Femur (tissue), 1 donor: ENCODE data around the gene ATP1A4.
A peak's percentile ranks its signal among the peaks of the same experiment; 100 is the strongest.

Source experiments
- DNase-seq: peaks from one replicate; pipeline ENCODE4 v3.0.0-alpha.2; 2017

ATP1A4 gene

DNA sequence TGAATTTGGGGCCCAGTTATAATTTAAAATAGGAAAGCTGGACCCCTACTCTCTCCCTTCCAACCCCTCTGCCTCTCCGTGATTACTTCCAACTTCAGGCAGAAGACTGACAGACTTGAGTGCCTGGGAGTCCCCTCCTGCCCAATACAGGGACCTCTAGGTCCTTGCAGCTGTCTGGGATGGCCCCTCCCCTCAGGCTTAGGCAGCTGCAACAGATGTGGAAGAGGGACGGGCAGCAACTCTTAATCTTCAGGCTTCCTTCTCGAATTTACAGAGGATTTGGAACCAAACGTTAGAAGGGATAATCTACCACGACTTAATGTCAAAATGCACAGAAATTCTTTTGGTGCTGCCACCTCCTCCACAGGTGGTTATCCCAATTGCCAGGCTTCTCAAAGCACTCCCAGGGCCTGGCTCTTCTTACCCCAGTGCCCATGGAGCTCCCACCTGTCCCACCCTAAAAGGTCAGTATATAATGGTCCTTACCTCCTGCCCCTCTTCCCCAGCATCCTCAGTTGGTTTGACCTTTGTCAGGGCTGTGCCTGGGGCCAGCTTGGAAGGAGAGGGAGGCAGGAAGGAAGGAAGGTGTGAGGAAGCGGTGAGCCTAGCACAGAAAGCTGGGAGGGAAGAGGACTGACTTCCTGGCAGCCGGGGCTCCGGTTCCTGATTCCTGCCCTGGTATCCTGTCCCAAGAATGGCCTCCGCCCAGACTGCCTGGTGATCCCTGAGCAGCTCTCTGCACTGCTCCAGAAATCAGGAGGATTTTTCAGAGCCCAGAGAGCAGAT is 56.6 kb downstream of the ATP1A4 start:
- peak; percentile 55 for DNase-seq

- DNase-seq = no peak
Measured at GRCh38 chr1:160208557-160209320, 57.3 kb downstream of the ATP1A4 start.

- DNase-seq = no peak
Measured at GRCh38 chr1:160209321-160210046, 58.1 kb downstream of the ATP1A4 start.

DNA sequence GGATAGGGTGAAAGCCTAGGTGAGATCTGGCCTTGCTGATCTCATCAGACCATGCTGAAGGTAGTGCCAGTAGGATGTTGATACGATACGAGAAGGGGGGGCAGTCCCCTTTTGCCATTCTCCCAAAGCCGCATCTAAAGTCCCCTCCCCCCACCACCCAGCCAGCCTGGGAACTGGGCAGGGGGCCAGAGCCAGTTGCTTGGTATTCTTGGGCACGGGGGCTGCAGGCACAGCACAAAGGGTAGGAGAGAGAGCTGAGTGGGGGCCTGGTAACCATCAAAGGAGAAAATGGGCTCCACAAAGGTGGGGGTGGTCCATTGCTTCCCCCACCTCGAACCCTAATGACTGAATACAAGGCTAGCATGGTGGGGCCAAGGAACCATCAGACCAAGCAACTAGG is 59.2 kb downstream of the ATP1A4 start:
- DNase-seq = no peak

GRCh38 chr1:160211046-160211790 is 59.8 kb downstream of the ATP1A4 start:
- DNase-seq = no peak

DNA sequence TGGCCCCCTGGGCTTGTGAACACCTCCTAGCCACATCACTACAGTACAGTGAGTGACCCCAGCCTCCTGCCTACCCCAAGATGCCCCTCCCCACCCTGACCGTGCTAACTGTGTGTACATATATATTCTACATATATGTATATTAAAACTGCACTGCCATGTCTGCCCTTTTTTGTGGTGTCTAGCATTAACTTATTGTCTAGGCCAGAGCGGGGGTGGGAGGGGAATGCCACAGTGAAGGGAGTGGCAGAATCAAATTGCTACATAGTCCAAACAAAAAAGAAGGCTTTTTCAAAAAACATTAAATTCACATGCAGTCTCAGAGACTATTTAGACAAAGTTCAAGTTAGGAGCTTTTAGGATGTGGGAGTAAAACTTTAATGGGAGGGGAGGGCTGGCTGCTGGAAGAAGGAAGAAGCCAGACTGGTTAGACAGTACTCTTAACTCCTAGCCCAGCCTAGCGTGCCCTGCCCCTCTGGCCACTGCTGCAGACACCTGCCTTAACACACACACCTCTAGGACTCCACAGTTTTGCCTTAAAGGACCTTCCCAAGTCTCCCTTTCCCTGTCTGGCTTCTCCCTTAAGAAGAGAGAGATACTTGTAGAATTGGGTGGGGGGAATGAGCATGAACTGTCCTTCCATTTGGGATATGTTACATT is 63.2 kb downstream of the ATP1A4 start:
- DNase-seq = no peak

GRCh38 chr1:160216301-160216700 is 64.9 kb downstream of the ATP1A4 start:
- DNase-seq = no peak

- peak; percentile 51 for DNase-seq
Measured at GRCh38 chr1:160217481-160218051, 66.2 kb downstream of the ATP1A4 start.

DNA sequence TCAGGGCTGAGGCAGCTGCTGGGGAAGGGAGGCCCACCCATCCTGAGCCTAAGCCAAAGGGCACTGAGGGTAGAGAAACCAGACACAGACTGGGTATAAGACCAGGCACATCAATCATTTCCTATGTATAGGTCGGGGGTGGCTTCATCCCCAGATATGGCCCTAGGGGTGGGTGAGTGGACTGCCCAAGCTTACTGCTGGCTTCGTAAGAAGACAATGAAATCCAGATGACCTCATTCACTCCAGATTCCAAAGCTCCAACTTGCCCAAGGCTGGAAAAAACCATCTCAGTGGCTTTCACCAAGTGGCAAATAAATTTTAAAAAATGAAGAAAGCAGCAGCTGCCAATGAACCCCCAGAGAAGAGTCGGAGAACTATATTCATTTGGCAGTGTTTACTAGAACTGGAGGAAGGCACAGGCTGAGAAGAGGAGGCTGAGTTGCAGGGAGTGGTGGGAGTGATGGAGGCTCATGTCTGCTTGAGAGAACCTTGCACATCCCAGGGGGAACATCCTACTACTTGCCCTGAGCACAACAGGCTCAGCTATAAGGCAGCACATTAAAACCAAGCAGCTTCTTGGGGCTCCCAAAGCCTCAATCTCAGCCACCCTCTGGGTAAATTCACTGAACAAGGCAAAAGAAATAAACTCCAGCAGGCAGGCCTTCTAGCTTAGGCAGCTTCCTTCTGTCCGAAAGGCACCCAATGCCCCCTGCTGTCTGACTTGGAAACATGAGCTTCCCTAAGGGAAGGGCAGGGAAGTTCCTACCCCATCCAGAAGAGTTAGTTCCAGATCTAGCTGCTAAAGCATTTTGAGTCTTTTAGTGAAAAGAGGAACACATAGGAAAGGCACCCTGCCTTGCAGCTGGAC is 67.9 kb downstream of the ATP1A4 start:
- DNase-seq = peak; percentile 57

DNA sequence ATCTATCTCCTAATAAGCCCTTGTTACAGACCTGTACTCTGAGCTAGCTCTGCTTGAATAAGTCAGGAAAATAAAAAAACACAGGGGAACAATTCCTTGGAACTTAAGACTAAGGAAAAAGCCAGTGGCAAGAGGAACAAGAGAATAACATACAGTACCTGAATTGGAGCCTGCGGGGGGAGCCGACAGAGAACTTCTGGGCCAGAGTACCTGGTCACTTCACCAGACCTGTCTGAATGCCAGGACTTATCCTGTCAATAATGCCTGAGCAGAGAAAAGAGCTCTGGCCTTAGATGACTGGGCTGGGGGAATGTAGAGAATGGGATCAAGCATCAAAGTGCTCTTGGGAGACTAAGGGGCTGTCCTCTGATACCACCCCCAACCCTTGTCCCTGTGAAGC is 68.9 kb downstream of the ATP1A4 start:
- no peak for DNase-seq

- no peak for DNase-seq
Measured at GRCh38 chr1:160221089-160221488, 69.7 kb downstream of the ATP1A4 start.

DNA sequence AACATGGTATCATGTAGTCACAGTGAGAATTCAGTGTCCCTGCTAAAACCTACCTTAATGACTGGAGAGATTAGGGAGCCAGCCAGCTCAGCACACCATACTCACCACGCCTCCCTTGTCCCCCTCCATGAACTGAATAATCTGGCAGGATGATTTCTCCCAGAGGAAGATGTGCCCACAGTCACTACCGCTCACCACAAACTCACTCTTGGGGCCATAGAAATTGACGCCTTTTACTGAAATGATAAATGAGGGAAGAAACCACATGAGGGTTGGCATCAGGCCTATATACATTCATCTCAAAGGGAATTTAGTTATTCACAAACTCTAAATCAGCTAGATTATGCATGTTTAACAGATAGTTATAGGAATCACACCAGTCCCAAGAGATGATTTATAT is 71.1 kb downstream of the ATP1A4 start:
- no peak for DNase-seq

GRCh38 chr1:160224606-160225005 is 73.2 kb downstream of the ATP1A4 start:
- no peak for DNase-seq

DNA sequence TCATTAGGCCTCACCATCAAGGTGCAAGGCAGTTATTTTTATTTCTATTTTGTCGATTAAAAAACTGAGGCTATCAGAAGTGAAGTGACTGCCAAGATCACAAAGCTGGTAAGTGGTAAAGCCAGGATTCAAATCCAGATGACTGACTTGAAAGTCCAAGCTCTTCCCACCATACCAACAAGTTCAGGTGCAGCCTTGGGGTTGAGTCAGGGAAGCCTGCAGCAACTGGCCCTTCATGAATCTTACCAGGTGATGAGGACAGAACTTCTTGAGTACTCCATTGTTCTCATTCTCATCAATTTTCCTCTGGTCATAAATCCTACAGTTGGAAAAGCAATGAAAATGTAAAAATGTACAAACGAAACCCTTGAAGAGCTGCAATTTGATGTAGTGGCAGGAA is 73.9 kb downstream of the ATP1A4 start:
- DNase-seq = no peak

GRCh38 chr1:160226623-160227022 is 75.2 kb downstream of the ATP1A4 start:
- DNase-seq = no peak

- DNase-seq = no peak
Measured at GRCh38 chr1:160227034-160227433, 75.6 kb downstream of the ATP1A4 start.

GRCh38 chr1:160227561-160227960 is 76.2 kb downstream of the ATP1A4 start:
- no peak for DNase-seq

DNA sequence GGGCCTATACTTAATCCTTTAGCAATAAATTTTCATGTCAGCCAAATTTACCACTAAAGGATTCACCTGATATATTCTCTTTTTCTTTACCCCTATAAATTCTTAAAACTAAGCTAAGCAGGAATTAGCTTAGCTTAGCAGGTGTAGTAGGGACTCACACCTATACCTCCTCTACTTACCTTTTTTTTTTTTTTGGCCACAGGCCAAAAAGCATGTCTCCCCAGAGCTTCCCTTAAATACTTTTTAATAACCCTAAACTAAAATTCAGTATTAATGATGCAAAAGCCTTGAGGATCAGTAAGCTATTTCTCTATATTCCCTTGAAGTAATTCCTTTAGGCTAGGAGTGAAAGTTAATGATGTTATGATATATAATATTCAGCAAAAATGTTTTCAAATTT is 77.0 kb downstream of the ATP1A4 start:
- no peak for DNase-seq

DNA sequence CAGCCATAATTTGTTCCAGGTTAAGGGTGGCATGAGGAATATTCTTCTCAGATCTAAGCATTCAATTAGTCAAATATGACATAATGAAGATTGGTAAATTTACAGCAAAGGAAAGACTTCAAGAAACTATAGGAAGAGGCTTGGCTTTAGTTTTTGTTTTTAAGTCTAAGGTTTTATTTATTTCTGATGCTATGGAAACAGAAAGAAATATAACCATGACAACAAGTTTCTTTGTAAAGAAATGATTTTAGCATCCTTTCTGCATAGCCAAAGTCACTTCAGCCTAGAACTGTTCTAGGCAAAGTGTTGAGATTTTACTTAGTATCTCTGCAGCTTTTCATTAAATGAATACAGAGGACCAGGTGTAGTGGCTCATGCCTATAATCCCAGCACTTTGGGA is 81.5 kb downstream of the ATP1A4 start:
- no peak for DNase-seq
